T-helper 17 cell (primary cell): ENCODE data around the gene TSPAN14. TPM values are rescaled to one million over a fixed set of nuclear protein-coding genes. Genes with fewer than 3 reads are reported as not detected.

Experiments used
- ATAC-seq: fragments of 150-1000 bp; cut with Tn5 transposase; 2 replicates; pipeline ENCODE4 v1.10.0; 2021; ENCODE audit warnings: mild to moderate bottlenecking, moderate library complexity
- DNase-seq, 3 donors: peaks; one replicate each; pipeline versions ENCODE4 v3.0.0 to v3.0.0-alpha.2; 2020 to 2021
- H3K9me3 ChIP-seq: one replicate; pipeline ENCODE4 v1.7.0; 2013; ENCODE audit warnings: low read length, mild to moderate bottlenecking; ENCODE audit not compliant: control insufficient read depth, poor library complexity, severe bottlenecking
- H3K27ac Mint-ChIP-seq: one replicate; pipeline ENCODE4 v1.8.0; 2022; ENCODE audit warnings: mild to moderate bottlenecking, moderate library complexity, mixed read lengths
- H3K27me3 Mint-ChIP-seq: one replicate; pipeline ENCODE4 v1.8.0; 2022; ENCODE audit warnings: mixed read lengths
- H3K36me3 Mint-ChIP-seq: one replicate; pipeline ENCODE4 v1.8.0; 2022; ENCODE audit warnings: low read depth, mixed read lengths
- H3K4me1 Mint-ChIP-seq: one replicate; pipeline ENCODE4 v1.8.0; 2022; ENCODE audit warnings: mild to moderate bottlenecking, mixed read lengths
- H3K4me3 Mint-ChIP-seq: one replicate; pipeline ENCODE4 v1.8.0; 2022; ENCODE audit warnings: mild to moderate bottlenecking, moderate library complexity, mixed read lengths
- total RNA-seq, 4 donors: library from RNA in 2 of 4; stranded (reverse) in 2 of 4; gene quantifications; one replicate each; pipeline ENCODE4 v1.2.3 and lab custom pipeline; 2022 to 2026

TSPAN14 gene
- total RNA-seq, 2 donors from 2014 or later = 118 to 139 TPM

DNA sequence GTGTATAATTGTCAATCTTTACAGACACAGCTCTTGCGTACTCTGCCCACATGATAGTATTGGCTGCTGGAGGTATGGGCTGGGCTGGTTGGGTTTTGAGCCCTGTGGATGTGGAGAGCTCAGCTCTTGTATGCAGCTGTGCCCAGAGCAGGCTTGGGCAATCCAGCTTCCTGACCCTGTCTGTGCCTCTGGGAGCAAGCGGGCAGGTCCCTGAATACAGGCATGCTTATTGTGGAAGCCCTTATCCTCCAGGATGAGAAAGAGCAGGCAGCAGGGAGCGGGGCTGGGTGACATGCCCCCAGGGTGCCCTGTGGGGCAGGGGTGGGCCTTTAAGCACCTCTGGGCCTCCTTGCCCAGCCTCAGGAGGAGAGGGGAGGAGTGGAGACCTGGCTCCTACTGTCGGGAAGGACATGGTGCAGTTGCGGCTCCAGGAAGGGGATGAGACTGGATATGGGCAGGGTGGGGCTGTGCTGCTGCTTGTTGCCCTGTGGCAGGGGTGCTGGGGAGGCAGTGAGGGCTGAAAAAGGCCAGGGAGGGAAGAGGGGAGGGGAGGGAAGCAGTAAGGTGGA lies 50.9 kb downstream of the TSPAN14 start:
- DNase-seq (no peak), ATAC-seq (no peak)
- peaks cover 54% of the 10 kb centered on the region for H3K4me1 Mint-ChIP-seq
- no peaks in the 10 kb centered on the region for H3K27me3 Mint-ChIP-seq
- peaks cover 8% of the 10 kb centered on the region for H3K36me3 Mint-ChIP-seq
- H3K9me3 ChIP-seq = no peaks in the 10 kb centered on the region
- peak overlapping the region; percentile 68 for H3K4me3 Mint-ChIP-seq
- H3K27ac Mint-ChIP-seq = peak overlapping the region; percentile 93

GRCh38 chr10:80506189-80506575 lies 52.1 kb downstream of the TSPAN14 start:
- Mint-ChIP-seq H3K4me3 (no peak overlapping the region), H3K36me3 (peaks cover 11% of the 10 kb centered on the region), H3K27ac (peak overlapping the region; percentile 93), H3K27me3 (no peaks in the 10 kb centered on the region), H3K4me1 (peaks cover 53% of the 10 kb centered on the region)
- no peaks in the 10 kb centered on the region for H3K9me3 ChIP-seq
- ATAC-seq (no peak), DNase-seq (no peak)

DNA sequence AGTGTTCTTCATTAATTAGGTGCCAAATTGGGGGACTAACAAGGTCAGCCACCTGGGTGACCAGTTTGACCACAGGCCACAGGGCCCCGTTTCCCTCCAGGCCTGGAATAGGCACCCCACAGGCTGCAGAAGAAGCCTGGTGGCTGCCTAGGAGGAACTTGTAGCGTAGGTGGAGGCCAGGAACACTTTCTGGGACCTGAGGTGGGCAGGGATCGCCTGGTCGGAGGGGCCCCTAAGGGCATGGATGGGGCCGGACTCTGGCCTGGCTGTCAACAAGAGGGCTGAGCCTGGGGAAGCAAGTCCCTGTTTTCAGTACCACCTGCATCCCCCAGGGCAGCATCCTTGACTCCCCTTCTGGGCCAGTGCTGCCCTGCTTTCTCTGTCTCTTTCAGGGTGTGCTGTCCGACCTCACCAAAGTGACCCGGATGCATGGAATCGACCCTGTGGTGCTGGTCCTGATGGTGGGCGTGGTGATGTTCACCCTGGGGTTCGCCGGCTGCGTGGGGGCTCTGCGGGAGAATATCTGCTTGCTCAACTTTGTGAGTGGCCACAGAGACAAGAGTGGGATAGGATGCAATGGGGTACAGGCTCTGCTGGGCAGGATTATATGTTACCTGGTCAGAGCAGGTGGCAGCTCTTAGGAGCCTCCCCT lies 52.9 kb downstream of the TSPAN14 start:
- H3K36me3 Mint-ChIP-seq = peaks cover 6% of the 10 kb centered on the region
- peak overlapping the region; percentile 93 for H3K27ac Mint-ChIP-seq
- H3K27me3 Mint-ChIP-seq = no peaks in the 10 kb centered on the region
- no peaks in the 10 kb centered on the region for H3K9me3 ChIP-seq
- no peak overlapping the region for H3K4me3 Mint-ChIP-seq
- ATAC-seq (no peak), DNase-seq (no peak)
- H3K4me1 Mint-ChIP-seq = peaks cover 50% of the 10 kb centered on the region

GRCh38 chr10:80509108-80509402 lies 54.9 kb downstream of the TSPAN14 start:
- ATAC-seq = no peak
- no peak overlapping the region for H3K4me3 Mint-ChIP-seq
- no peaks in the 10 kb centered on the region for H3K27me3 Mint-ChIP-seq
- no peaks in the 10 kb centered on the region for H3K9me3 ChIP-seq
- DNase-seq = no peak
- peaks cover 31% of the 10 kb centered on the region for H3K4me1 Mint-ChIP-seq
- peak overlapping the region; percentile 41 for H3K27ac Mint-ChIP-seq
- H3K36me3 Mint-ChIP-seq = peaks cover 6% of the 10 kb centered on the region

GRCh38 chr10:80509403-80510161 lies 55.5 kb downstream of the TSPAN14 start:
- H3K27ac Mint-ChIP-seq = peak overlapping the region; percentile 90
- H3K9me3 ChIP-seq = no peaks in the 10 kb centered on the region
- peaks cover 26% of the 10 kb centered on the region for H3K4me1 Mint-ChIP-seq
- no peak for DNase-seq
- no peak overlapping the region for H3K4me3 Mint-ChIP-seq
- H3K36me3 Mint-ChIP-seq = peaks cover 10% of the 10 kb centered on the region
- no peak for ATAC-seq
- no peaks in the 10 kb centered on the region for H3K27me3 Mint-ChIP-seq

DNA sequence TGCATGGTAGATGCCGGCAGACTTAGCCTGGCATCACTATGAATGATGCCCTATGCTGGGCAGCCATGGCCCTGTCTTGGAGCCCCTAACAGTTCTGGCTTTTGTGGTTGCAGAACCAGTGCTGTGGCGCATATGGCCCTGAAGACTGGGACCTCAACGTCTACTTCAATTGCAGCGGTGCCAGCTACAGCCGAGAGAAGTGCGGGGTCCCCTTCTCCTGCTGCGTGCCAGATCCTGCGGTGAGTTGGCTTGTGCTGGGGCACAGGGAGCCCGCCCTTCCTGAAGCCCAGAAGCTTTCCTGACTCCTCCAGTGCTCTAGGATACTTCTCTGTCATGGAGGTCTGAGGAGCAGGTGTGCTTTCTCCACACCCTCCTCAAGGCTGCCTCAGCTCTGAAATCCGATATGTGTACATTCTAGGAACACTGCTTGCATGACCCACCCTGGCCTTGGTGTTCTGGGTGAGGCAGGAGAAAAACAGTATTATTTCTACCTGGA lies 58.0 kb downstream of the TSPAN14 start:
- Mint-ChIP-seq H3K27me3 (no peaks in the 10 kb centered on the region), H3K4me1 (peaks cover 14% of the 10 kb centered on the region), H3K4me3 (peak overlapping the region; percentile 9), H3K27ac (peak overlapping the region; percentile 90), H3K36me3 (peaks cover 10% of the 10 kb centered on the region)
- ATAC-seq (no peak), DNase-seq (no peak)
- H3K9me3 ChIP-seq = no peaks in the 10 kb centered on the region

DNA sequence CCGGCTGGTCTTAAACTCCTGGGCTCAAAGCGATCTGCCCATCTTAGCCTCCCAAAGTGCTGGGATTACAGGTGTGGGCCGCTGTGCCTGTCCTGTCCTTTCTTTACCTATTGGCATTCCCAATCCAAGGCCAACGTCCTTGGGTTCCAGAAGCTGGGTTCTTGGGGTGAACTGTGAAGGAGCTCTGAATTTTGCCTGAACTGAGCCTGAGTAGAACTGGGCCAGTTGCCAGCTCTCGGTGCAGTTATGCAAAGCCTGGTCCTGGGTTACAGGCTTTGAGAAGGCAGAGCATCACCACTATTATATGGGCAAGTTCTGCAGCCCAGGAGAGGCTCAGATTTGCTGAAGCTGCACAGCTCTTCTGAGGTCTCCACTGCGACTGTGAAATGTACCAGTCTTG lies 59.0 kb downstream of the TSPAN14 start:
- ATAC-seq (no peak), DNase-seq (no peak)
- peak overlapping the region; percentile 90 for H3K27ac Mint-ChIP-seq
- H3K9me3 ChIP-seq = no peaks in the 10 kb centered on the region
- no peaks in the 10 kb centered on the region for H3K27me3 Mint-ChIP-seq
- H3K4me1 Mint-ChIP-seq = peaks cover 14% of the 10 kb centered on the region
- H3K36me3 Mint-ChIP-seq = peaks cover 10% of the 10 kb centered on the region
- H3K4me3 Mint-ChIP-seq = no peak overlapping the region

- no peaks in the 10 kb centered on the region for H3K27me3 Mint-ChIP-seq
- no peak overlapping the region for H3K4me3 Mint-ChIP-seq
- no peak for ATAC-seq
- peak overlapping the region; percentile 75 for H3K27ac Mint-ChIP-seq
- DNase-seq = no peak
- peaks cover 14% of the 10 kb centered on the region for H3K4me1 Mint-ChIP-seq
- H3K9me3 ChIP-seq = no peaks in the 10 kb centered on the region
- peaks cover 11% of the 10 kb centered on the region for H3K36me3 Mint-ChIP-seq
These were observed 61.4 kb downstream of the TSPAN14 start for GRCh38 chr10:80515511-80515910.

DNA sequence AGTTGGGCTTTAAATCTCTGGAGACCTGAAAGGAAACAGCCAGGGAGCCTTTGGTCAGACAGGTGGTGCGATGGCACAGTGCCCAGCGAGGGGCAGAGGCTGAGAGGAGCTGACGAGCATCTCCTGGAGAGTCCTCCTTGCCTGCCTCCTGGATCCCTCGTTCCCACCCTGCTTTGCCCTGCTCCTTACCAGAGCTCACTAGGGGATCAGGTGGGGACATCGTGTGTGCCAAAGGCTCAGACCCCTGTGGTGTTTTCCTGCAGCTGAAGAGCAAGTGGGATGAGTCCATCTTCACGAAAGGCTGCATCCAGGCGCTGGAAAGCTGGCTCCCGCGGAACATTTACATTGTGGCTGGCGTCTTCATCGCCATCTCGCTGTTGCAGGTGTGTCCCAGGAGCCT lies 61.8 kb downstream of the TSPAN14 start:
- H3K36me3 Mint-ChIP-seq = peaks cover 12% of the 10 kb centered on the region
- peak overlapping the region; percentile 75 for H3K27ac Mint-ChIP-seq
- no peak overlapping the region for H3K4me3 Mint-ChIP-seq
- H3K4me1 Mint-ChIP-seq = peaks cover 17% of the 10 kb centered on the region
- no peaks in the 10 kb centered on the region for H3K27me3 Mint-ChIP-seq
- no peak for DNase-seq
- H3K9me3 ChIP-seq = no peaks in the 10 kb centered on the region
- ATAC-seq = no peak

- no peaks in the 10 kb centered on the region for H3K9me3 ChIP-seq
- DNase-seq (no peak), ATAC-seq (no peak)
- H3K27me3 Mint-ChIP-seq = no peaks in the 10 kb centered on the region
- peaks cover 13% of the 10 kb centered on the region for H3K4me1 Mint-ChIP-seq
- peak overlapping the region; percentile 75 for H3K27ac Mint-ChIP-seq
- H3K4me3 Mint-ChIP-seq = no peak overlapping the region
- peaks cover 12% of the 10 kb centered on the region for H3K36me3 Mint-ChIP-seq
These were observed 62.5 kb downstream of the TSPAN14 start for GRCh38 chr10:80516506-80517075.

DNA sequence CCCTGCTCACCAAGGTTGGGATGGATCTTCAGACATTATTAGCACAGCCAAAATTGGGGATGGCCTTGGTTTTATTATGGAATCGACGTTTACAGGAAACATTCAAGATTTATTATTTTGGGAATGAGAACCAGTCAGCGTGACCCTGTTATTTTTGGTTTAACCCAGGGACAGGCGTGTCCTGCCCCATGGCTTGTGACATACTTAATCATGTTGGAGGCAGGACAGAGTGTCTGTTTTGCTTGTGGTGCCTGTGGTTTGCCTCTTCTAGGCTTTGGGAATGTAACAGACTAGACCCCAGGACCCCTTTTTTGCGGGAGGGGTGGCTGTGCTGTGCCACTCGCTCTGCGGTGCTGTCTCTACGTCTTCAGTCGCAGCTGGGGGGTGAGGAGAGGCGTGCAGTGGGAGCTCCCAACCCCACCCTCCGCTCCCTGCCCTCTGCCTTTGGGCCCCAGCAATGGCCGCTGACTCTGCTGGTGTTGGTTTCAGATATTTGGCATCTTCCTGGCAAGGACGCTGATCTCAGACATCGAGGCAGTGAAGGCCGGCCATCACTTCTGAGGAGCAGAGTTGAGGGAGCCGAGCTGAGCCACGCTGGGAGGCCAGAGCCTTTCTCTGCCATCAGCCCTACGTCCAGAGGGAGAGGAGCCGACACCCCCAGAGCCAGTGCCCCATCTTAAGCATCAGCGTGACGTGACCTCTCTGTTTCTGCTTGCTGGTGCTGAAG lies 63.5 kb downstream of the TSPAN14 start:
- ATAC-seq (no peak), DNase-seq (no peak)
- H3K4me1 Mint-ChIP-seq = peaks cover 9% of the 10 kb centered on the region
- H3K4me3 Mint-ChIP-seq = no peak overlapping the region
- H3K27ac Mint-ChIP-seq = peak overlapping the region; percentile 75
- H3K36me3 Mint-ChIP-seq = peaks cover 12% of the 10 kb centered on the region
- no peaks in the 10 kb centered on the region for H3K27me3 Mint-ChIP-seq
- H3K9me3 ChIP-seq = no peaks in the 10 kb centered on the region

DNA sequence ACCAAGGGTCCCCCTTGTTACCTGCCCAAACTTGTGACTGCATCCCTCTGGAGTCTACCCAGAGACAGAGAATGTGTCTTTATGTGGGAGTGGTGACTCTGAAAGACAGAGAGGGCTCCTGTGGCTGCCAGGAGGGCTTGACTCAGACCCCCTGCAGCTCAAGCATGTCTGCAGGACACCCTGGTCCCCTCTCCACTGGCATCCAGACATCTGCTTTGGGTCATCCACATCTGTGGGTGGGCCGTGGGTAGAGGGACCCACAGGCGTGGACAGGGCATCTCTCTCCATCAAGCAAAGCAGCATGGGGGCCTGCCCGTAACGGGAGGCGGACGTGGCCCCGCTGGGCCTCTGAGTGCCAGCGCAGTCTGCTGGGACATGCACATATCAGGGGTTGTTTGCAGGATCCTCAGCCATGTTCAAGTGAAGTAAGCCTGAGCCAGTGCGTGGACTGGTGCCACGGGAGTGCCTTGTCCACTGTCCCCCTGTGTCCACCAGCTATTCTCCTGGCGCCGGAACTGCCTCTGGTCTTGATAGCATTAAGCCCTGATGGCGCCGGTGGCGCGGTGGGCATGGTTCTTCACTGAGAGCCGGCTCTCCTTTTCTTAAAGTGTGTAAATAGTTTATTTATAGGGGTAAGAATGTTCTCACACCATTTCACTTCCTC lies 64.2 kb downstream of the TSPAN14 start:
- H3K9me3 ChIP-seq = no peaks in the 10 kb centered on the region
- H3K27ac Mint-ChIP-seq = peak overlapping the region; percentile 61
- DNase-seq (no peak), ATAC-seq (no peak)
- H3K27me3 Mint-ChIP-seq = no peaks in the 10 kb centered on the region
- H3K4me3 Mint-ChIP-seq = peak overlapping the region; percentile 74
- peaks cover 9% of the 10 kb centered on the region for H3K4me1 Mint-ChIP-seq
- H3K36me3 Mint-ChIP-seq = peaks cover 12% of the 10 kb centered on the region
